ENCODE results near the gene JUND.

Gene JUND

DNA sequence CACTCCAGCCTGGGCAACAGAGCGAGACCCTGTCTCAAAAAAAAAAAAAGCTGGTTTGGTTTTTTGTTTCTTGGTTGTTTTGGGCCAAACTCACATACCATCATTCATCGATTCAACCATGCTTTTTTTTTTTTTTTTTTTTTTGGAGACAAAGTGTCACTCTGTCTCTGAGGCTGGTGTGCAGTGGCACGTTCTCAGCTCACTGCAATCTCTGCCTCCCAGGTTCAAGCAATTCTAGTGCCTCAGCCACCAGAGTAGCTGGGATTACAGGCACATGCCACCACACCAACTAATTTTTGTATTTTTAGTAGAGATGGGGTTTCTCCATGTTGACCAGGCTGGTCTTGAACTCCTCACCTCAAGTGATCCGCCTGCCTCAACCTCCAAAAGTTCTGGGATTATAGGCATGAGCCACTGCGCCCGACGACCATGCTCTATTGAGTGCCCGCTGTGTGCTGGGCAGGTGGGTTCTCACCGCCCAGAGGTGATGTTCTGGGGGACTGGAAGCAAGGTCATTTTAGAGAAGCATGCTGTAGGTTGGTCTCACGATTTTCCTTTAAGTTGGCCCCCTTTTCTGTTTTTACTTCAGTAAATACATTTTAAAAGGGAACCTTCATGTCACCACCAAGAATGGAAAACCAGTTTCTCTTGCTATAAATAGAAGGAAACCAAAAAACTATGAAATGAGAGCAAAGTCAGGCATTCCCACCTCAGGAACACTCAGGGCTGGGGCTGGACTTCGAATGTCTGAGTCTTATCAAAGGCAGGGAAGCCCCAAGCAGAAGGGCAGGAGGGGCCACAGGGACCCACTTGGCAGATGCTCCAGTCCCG lies 8.3 kb upstream of the JUND start:
- DNase-seq, result no peak

DNA sequence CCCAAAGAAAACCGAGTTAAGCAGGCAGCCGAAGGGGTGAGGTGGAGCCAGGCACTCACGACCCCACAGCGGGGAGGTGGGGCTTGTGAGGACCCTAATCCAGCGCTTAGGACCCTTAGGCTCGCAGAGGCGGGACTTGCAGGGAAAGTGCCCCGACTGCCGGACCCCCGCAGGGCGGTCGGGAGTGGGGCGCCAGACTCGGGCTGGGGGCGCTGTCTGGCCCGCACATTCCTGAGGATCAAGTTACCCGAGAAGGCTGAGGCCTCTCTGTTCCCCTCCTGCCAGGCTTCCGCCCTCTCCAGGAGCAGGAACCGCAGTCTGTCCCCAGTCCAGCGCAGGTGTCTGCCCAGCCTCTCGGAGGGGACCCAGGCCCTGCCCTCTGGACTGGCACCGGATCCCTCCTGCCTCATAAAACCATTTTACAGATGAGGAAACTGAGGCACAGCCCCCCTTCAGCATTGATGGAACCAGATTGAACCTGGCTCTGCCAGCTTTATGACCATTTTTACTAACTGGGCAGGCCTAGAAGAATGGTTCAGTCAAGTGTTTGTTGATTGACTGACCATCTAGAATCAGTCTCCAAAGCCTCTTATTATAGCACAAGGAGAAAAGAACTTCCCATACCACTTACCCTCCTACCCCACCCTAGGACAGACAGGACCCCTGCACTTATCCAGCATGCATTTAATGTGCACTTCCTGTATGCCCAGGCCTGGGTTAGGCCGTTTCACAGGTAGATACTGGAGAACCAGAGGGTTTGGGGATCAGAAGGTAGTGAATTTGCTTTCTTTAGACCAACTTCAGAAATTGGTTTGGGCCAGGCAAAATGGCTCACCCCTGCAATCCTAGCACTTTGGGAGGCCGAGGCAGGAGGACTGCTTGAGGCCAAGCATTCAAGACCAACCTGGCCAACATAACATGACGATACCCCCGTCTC lies 6.7 kb upstream of the JUND start:
- no peak for DNase-seq

DNA sequence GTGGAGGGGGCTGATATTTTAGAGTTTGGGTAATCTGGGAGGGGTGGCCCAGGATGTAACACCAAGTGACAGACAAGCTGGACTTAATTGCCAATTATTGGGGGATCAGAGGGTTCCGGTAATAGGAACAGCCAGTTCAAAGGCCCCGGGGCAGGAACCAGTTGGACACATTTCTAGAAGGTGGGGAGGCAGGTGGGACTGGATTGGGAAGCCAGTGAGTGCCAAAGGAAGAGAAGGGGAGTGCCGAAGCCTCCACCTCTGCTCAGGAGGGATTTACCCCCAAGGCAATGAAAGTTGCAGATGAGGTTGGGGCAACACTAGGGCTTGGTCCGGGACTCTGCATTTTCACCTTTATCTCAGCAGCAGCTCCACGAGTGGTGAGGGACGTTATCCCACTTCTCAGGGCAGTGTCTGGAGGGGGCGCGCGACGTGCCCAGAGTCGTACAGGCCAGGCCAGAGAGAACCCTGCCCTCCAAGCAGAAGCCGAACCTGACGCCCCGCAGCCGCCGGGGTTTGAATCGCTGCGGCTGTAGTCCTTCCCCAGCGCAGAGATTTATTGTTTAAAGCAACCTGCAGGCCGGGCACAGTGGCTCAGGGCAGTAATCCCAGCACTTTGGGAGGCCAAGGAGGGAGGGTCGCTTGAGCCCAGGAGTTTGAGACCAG lies 5.7 kb upstream of the JUND start:
- DNase-seq, result no peak

DNA sequence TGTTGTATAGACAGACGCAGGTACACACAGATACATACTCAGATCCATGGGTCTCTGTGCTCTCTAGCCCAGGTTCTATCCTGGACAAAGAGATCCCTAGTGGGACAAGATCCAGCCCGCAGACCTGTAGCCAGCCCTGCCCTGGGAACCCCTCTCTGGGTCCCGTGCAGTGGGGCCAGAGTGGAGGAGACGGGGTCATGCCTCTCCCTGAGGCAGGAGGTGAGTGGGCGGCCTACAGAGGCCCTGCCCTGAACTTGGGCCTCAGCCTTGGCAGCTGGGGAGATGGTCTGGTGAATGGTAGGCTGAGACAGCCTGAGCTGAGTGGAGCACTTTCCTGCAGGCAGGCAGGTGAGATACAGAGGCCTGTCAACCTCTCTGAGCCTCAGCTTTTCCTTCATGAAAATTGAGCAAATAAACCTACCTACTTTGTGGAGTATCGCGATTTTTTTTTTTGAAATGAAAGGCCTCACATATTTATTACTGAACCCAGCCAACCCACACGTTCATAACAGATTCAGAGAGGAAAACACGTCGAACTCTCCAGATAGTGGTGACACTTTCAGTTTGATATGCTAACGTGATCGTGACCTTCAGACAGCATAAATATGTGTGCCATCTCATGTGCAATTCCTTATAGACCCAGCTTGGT lies 3.4 kb upstream of the JUND start:
- DNase-seq, result no peak

DNA sequence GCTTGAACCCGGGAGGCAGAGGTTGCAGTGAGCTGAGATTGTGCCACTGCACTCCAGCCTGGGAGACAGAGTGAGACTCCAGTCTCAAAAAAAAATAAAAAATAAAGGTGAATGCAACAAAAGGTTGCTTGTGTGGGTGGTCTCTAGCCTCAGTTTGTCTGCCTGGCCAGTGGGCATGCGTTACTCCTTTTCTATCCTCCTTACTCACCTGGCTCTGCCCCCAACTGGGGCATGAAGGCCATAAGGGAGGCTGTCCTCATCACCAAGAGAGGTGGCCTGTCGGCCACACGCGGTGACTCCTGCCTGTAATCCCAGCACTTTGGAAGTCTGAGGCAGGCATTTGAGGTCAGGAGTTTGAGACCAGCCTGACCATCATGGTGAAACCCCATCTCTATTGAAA lies 1.9 kb upstream of the JUND start:
- no peak for DNase-seq

DNA sequence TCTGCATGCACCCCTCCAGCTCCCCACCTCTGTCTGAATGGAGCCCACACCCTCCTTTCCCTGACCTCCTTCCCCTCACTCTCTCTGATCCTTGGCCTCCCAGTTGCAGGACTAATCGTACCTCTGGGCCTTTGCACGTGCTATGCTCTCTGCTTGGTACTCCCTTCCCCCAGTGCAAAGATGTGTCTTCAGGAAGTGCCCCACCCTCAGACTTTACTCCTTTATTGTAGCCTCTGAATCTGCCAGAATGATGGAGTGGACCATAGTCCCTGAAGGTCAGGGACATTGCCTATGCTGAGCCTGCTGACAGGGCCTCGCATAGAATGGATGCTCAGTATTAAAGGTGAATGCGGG lies 1.3 kb upstream of the JUND start:
- no peak for DNase-seq

DNA sequence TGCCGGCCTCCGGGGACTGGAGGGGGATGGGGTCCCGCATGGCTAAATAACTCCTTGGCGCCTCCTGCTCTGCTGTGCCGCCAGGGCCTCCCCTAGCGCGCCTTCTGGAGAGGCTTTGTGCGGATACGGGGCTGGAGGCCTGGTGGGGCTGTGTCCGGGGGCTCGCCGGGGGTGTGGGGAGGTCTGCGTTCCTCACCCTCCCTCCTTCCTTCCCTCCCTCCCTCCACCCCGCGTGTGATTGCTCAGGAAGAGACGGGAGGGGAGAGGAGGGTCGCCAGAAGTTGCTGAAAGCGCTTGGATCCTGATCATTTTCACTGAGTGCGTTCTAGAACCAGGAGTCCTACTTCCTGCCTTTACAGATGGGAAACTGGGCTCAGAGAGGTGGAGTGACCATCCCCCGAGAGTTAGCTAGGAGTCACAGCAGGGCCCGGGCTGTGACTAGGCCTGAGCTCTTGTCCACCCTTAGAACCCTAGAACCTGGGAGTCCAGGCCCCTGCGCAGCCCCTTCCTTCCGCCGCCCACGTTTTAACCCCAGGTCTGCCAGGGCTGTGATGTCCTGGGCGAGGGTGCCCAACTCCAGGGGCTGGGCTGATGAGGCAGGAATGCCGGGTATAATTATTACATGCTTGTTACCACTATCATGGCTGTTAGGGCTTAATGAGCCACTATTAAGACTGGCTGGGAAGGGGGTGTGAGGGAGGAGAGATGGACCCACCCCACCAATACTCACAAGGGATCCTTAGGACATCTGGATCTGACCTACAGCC lies 782 bp upstream of the JUND start:
- DNase-seq, result no peak

DNA sequence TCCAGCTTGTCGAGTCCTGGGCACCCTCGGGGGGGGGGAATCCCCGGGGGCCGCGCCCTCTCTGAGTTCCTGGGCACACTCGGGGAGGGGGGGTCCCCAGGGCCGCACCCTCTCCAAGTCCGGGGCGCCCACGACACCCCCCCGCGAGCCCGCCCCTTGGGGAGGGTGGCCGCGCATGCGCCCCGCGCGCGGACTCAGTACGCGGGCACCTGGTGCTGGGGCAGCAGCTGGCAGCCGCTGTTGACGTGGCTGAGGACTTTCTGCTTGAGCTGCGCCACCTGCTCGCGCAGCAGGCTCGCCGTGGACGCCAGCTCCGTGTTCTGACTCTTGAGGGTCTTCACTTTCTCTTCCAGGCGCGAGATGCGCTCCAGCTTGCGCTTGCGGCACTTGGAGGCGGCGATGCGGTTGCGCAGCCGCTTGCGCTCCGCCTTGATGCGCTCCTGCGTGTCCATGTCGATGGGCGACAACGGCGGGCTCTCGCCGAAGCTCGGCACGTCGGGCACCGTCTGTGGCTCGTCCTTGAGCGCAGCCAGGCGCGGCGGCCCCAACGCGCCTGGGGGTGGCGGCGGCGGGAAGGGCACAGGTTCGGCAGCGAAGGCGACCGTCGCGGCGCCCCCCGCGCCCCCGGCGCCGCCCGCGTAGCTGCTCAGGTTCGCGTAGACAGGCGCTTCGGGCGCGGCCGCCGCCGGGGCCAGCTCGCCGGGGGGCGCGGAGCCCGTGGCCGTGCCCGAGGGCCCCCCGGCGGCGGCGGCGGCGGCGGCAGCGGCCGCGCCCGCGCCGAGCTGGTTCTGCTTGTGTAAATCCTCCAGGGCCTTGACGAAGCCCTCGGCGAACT lies 958 bp downstream of the JUND start:
- peak; percentile 80 for DNase-seq

DNA sequence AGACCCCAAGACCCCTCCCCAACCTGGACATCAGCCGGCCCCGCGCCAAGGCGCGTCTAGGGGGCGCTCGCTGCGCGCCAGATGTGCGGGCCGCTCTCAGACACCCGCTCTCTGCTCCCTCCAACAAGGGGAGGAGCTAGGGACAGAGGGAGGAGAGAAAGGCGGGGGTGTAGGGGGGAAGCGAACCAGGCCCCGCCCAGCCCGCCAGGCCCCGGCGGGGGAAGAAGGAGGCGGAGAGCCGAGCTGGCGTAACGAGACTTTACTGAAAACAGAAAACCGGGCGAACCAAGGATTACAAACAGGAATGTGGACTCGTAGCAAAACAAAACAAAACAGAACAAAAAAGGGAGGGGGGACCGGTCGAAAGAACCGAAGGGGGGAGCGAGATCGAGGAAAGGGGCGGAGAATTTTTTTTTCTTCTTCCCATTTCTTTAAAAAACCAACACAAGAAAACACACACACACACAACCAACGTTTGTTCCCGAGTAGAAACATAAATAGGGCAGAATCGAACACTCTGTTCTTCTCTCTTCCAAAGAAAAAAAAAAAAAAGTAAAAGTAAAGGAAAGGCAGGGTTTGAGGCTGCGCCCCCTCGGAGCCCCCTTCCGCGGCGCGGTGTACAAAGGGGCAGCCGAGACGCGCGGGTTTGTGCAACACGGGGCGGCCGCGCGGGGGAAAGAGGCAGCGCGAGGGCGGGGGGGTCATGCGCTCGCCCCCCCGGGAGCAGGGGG lies 1.7 kb downstream of the JUND start:
- DNase-seq, result peak; percentile 93

DNA sequence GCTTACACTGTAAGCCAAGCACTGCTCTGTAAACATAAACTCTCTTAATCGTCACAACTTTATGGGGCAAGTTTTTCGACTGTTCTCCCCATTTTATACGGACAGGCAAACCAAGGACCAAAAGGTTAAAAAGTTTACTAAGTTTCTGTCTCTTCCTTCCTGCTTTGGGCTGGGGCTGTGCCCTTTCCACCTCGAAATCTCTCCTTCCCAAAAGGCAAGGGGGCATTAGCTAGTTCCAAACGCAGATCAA lies 2.2 kb downstream of the JUND start:
- no peak for DNase-seq

DNA sequence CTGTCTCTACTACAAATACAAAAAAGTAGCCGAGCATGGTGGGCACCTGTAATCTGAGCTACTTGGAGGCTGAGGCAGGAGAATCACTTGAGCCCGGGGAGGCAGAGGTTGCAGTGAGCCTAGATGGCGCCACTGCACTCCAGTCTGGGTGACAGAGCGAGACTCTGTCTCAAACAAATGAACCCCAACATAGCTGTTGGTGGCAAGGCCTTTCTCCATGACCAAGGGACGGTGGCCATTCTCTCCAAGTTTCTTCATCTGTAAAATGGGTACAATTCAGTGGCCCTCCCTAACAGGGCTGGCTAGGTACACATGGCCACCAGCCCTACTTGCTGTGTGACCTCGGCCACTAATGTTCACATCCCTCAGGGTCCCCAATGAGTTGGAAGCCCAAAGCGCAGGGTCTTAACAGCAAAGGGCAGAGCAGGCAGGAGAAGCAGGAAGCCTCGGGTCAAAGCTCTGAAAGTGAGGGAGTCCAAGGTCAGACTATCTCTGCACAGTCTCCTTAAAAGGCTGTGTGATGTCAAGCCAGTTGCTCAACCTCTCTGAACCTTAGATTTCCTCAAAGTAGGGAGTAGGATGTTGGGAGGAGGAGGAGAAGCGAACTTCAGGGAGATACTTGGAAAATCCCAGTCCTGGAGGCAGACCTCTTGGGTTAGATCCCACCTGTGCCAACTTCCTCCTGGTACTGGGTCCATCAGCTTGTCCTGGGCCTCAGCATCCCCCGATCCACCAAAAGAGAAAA lies 2.7 kb downstream of the JUND start:
- DNase-seq, result no peak

DNA sequence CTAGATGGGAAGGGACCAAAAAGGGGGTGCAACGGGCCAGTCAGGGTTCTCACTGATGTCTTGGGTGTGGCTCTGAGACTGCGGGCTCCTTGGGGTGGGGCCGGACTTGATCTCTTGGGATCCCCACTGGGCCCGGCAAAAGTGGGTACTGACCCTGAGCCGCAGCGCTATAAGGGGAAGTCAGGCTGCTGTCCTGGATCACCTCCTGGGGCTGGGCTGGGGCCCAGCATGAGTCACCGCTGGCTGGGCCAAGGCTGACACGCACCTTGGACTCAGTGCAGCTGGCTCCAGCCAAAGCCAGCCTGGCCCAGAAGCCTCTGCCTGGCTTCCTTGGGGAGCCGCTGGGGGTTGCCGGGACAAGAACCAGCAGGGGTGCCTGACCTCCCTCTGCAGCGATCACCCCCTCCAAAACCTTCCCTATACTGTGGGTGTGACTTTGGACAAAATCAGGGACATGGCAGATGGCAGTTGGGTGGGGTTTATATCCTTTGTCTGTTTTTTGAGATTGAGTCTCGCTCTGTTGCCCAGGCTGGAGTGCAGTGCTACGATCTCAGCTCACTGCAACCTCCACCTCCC lies 6.6 kb downstream of the JUND start:
- DNase-seq, result no peak

DNA sequence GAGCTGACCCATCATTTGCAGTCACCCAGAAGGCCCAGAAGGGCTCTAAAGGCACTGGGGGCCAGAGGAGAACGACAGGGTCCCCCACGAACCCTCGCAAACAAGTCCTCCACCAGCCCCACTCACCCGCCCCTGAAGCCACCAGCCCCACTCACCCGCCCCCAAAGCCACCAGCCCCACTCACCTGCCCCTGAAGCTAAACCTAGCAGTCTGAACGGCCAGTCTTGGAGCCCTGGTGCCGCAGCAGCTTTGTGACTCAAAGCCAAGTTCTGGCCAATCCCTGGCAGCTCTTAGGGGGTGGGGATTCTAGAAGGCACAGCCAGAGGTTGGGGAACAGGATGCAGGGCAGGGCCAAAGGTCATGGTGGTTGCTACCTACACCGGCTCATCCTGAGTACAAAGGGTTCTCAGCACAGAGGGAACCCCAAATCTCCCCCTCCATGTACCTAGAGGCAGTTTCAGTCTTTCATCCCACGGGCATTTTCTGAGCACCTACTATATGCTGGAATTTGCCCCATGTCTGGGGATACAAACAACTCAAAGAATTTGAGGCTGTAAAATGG lies 7.1 kb downstream of the JUND start, which contains the start of gene IQCN:
Gene IQCN, minus strand, starts transcription at position 234 of the 562 bp plus-strand sequence. CDS start 4,974 bp downstream, outside the sequence.
- no peak for DNase-seq

DNA sequence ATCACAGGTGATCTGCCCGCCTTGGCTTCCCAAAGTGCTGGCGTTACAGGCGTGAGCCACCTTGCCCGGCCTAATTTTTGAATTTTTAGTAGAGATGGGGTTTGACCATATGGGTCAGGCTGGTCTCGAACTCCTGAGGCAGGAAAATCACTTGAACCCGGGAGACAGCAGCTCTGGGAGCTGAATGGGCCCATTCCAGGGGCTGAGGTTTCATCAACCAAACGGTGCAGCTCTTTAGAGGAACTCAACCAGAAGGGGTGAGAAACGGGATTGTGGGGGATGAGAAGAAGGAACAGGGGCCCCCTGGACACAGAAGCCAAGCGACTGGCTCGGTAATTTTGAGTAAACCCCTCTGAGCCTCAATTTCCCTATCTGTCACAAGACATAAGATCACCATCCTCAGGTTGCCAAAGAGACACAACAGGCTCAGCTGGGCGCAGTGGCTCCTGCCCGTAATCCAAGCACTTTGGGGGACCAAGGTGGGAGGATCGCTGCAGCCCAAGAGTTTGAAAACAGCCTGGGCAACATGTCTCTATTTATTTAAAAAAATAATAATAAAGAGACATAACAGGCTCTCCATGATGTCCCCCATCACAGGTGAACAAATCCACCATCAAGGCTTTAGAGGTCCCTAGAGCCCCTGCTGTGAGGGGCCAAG lies 7.7 kb downstream of the JUND start:
- no peak for DNase-seq

DNA sequence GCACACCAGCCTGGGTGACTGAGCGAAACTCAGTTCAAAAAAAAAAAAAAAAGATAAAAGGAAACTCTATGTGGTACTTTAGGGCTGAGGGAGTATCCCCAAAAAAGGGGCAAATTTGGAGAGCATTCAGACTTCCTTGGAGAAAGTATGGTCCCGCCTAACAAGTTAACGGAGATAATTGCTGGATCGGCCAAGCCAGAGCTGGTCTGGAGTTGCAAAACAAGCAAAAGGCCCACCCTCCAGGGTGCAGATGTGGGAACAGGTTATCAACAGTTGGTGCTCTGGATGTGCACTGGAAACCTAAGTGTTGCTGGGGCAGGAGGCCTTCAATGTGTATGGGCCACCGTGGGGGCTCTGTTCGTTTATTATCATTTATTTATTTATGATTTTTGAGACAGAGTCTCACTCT lies 10.0 kb downstream of the JUND start:
- DNase-seq, result no peak

DNA sequence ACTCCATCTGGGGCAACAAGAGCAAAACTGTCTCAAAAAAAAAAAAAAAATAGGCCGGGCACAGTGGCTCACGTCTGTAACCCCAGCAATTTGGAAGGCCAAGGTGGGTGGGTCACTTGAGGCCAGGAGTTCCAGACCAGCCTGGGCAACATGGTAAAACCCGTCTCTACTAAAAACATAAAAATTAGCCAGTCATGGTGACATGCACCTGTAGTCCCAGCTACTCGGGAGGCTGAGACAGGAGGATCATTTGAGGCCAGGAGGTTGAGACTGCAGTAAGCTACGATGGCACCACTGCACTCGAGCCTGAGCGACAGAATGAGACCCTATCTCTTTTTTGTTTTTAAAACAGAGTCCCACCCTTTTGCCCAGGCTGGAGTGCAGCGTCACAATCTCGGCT lies 11.1 kb downstream of the JUND start:
- DNase-seq, result no peak

DNA sequence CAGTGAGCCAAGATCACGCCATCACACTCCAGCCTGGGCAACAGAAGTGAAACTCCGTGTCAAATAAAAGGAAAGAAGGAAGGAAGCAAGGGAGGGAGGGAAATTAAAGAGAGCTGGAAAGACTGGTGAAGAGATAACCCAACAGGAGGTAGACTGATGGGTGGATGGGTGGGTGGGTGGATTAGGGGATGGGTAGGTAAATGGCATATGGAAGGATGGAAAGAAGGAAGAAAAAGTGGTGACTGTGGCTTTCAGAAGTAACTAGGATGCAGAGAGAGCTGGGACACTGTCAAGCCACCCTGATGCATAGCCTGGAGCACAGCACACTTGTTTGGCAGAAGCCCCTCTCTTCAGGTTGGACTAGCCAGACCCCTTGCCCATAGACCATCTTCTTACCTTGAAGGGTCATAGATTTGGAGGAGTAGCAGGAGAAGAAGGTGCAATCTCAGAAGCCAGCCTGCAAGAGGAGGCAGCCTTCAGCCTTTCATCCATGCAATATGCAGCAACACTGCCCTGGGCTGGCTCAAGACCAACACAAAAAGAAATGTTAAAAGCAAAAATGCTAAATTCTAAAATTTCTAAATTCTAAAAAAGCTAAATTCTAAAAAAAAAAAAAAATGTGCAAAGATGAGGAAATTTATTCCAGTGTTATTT lies 12.2 kb downstream of the JUND start:
- no peak for DNase-seq

Data from activated effector memory CD4-positive, alpha-beta T cell treated with Interleukin-2 at 50 U/mL for 16 hours (primary cell).